Measurements from ENCODE around the gene PHF21A. TPM values are rescaled to one million over a fixed set of nuclear protein-coding genes. Genes with fewer than 3 reads are reported as not detected.

The PHF21A gene
- total RNA-seq, 1 donor from 2014 or later: 35.9 TPM

DNA sequence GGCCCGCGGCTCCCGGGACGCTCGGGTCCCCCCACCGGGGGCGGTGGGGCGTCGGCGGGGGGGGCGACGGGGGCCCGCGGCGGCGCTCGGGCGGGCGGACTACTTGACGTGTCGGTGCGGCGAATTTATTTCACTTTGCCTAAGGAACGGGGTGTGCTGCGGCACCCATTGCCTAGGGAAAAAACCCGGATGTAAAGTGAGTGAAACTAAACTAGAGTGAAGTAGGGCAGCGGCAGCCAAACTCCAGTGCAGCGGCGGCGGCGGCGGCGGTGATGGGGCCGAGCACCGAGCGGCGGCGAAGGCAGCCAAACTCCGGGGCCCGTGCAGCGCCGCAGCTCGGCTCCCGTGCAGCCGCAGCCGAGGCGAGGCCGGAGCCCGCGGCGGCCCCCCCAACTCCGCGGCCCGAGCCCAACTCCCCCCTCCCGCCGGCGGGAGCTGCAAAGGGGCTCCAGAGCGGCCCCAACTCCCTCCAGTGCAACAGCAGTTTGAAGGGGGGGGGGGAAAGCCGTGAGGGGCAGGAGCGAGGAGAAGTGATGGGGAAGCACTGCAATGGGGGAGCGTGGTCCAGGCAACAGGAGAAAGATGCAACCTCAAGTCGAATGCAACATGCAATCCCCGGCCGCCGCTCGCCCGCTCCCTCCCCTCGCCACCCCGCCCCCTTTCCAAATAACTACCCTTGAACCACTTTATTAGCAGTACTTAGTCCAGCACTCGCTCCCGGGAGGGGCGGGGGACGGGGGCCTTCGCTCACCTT is 647 bp upstream of the PHF21A start:
- peak overlapping the region; percentile 81 for H3K4me3 Mint-ChIP-seq (ENCODE audit: unreplicated experiment)
- no peak for DNase-seq (ENCODE audit: low spot score)
- no peaks in the 10 kb centered on the region for H3K36me3 Mint-ChIP-seq (ENCODE audit: low read depth)
- peak overlapping the region; percentile 93 for H3K27ac Mint-ChIP-seq (ENCODE audit: unreplicated experiment)
- no peaks in the 10 kb centered on the region for H3K9me3 Mint-ChIP-seq (ENCODE audit: low read depth)
- H3K27me3 Mint-ChIP-seq (ENCODE audit: low read depth): no peaks in the 10 kb centered on the region
- TF ChIP-seq, protein P1, sequence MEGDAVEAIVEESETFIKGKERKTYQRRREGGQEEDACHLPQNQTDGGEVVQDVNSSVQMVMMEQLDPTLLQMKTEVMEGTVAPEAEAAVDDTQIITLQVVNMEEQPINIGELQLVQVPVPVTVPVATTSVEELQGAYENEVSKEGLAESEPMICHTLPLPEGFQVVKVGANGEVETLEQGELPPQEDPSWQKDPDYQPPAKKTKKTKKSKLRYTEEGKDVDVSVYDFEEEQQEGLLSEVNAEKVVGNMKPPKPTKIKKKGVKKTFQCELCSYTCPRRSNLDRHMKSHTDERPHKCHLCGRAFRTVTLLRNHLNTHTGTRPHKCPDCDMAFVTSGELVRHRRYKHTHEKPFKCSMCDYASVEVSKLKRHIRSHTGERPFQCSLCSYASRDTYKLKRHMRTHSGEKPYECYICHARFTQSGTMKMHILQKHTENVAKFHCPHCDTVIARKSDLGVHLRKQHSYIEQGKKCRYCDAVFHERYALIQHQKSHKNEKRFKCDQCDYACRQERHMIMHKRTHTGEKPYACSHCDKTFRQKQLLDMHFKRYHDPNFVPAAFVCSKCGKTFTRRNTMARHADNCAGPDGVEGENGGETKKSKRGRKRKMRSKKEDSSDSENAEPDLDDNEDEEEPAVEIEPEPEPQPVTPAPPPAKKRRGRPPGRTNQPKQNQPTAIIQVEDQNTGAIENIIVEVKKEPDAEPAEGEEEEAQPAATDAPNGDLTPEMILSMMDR (IDR thresholded peaks at IDR 0.05): peak; percentile 9
- peaks cover 31% of the 10 kb centered on the region for H3K4me1 Mint-ChIP-seq (ENCODE audit: low read depth)

DNA sequence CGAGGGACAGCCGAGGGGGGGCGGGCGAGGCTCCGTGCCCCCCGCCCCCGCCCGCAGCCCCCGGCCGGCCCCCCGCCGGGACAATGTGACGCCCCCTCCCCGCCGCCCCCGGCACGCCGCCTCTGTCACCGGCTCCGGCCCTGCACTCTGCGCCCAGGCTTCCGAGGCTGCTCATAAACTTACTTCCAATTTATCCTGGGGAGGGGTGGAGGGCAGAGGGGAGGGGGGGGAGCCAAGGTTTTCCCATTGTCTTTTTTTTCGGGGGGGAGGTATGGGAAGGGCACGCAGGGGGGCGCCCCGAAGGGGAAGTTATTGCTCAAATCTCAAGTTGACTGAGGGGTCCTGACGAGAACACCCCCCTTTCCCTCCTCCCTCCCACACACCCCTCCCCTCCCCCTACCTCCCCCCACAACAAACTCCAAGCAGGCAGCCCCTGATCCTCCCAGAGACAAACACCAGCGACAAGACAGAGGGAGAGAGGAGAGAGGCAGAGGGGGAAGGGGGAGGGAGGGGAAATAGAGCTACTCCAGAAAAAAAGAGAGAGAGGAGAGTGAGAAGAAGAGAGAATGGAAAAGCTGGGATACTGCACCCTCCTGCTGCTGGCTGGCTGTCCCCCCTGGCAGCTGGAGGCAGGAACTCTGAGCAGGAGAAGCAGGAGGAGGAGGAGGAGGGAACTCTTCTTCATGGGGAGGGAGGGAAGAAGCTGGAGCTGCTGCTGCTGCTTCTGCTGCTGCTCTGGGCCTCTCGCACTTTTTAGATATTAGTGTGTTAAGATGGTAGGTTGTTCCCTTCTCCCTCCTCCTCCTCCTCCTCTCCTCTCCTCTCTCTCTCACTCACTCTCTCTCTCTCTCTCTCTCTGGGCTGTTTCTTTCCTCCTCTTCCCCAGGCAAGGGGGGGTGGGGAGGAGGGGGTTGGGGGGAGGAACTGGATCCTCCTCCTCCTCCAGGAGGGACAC is 631 bp downstream of the PHF21A start:
- Mint-ChIP-seq H3K27me3 (ENCODE audit: low read depth) (no peaks in the 10 kb centered on the region), H3K36me3 (ENCODE audit: low read depth) (no peaks in the 10 kb centered on the region), H3K4me1 (ENCODE audit: low read depth) (peaks cover 42% of the 10 kb centered on the region), H3K27ac (ENCODE audit: unreplicated experiment) (peak overlapping the region; percentile 98), H3K4me3 (ENCODE audit: unreplicated experiment) (peak overlapping the region; percentile 86), H3K9me3 (ENCODE audit: low read depth) (no peaks in the 10 kb centered on the region)
- TF ChIP-seq, protein P1 (IDR thresholded peaks at IDR 0.05): no peak
- no peak for DNase-seq (ENCODE audit: low spot score)

DNA sequence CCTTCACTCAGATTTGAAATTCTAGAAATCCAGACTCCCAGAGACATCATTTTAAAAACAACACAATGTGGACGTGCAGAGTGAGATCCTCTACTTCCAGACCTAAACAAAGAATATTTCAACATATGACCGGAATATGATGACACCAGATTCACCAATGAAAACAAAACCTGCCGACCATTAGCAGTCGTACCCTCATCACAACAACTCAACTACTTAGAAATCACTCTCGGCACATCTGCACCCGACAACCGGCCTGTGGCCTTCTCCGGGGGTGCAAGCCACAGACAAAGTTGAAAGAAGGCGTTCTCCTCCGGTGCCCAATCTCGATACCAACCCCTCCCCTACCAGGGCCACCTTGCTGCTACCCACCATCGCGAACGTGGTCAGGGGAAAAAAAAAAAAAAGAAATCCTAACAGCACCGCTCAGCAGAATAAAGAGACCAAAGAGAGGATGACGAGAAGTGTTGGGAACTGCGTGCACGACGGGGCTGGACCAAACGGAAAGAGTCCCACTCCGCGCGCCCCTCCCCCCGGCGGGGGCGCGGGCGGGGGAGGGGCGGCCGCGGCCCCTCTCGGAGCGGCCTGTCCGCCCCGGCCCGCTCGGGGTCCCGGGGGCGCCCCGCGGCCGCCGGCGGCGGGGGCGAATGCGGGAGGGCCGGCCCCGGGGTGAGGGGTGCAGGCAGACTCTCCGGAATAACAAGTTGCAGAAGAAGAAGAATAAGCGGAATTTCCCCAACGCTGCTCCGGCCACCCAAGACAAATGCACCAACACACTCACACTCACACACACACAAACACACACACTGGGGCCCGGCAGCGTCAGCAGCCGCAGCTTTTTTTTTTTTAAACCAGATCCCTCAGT is 1.7 kb downstream of the PHF21A start:
- no peaks in the 10 kb centered on the region for H3K9me3 Mint-ChIP-seq (ENCODE audit: low read depth)
- H3K27me3 Mint-ChIP-seq (ENCODE audit: low read depth): no peaks in the 10 kb centered on the region
- H3K36me3 Mint-ChIP-seq (ENCODE audit: low read depth): no peaks in the 10 kb centered on the region
- peak overlapping the region; percentile 97 for H3K27ac Mint-ChIP-seq (ENCODE audit: unreplicated experiment)
- peaks cover 47% of the 10 kb centered on the region for H3K4me1 Mint-ChIP-seq (ENCODE audit: low read depth)
- H3K4me3 Mint-ChIP-seq (ENCODE audit: unreplicated experiment): peak overlapping the region; percentile 91
- DNase-seq (ENCODE audit: low spot score): no peak
- TF ChIP-seq, protein P1 (IDR thresholded peaks at IDR 0.05): no peak

DNA sequence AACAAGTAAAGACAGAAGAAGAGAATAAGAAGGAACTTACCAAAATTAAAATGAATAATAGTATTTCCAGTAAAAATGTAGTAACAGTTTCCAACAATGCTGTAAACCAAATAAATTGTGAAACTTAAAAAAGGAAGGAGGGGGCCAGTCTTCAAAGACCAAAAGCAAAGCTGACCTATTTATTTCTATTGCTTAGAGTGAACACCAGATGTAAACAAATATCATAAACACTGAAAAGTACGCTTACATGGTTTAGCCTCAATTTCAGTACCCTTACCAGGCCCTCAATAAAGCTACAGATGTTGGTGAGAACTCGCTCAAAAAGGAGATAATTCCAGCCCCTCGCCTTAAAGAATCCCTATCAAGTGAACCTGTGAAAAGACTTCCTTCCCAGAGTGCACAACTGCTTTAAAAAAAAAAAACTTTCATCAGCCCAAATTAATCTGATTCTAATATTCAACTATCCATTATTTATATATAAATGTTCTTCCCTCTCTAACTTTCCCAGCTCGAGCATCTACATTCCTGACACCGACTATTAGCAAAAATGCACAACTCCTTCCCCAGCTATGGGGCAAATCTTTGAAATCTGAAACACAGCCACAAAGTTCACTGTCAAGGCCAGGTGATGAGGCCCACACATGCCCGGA is 2.4 kb downstream of the PHF21A start:
- DNase-seq (ENCODE audit: low spot score): no peak
- Mint-ChIP-seq H3K36me3 (ENCODE audit: low read depth) (no peaks in the 10 kb centered on the region), H3K9me3 (ENCODE audit: low read depth) (no peaks in the 10 kb centered on the region), H3K4me1 (ENCODE audit: low read depth) (peaks cover 51% of the 10 kb centered on the region), H3K4me3 (ENCODE audit: unreplicated experiment) (peak overlapping the region; percentile 91), H3K27ac (ENCODE audit: unreplicated experiment) (peak overlapping the region; percentile 97), H3K27me3 (ENCODE audit: low read depth) (no peaks in the 10 kb centered on the region)
- TF ChIP-seq, protein P1 (IDR thresholded peaks at IDR 0.05): no peak

Measured in chondrocyte (in vitro differentiated cells).